Measurements from ENCODE around the gene CEP128.

The CEP128 gene

DNA sequence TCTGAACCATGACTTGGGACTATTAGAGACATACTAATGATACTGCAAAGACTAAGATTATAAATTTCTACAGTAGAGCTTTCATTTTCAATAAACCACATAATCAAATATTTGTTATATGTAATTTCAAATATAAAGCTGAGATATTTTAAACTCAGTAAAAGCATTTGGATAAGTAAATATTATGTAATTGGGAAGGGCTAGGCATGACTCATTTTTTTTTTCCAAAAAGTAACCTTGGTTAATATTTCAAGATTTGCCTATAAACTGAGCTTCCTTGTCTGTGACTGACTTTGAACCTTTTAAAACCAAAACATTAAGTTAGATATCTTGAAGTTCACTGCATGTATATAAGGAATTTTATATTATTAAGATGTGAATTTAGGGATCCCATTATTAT is 332.5 kb downstream of the CEP128 start:
- DNase-seq (ENCODE audit: low read depth): no peak

DNA sequence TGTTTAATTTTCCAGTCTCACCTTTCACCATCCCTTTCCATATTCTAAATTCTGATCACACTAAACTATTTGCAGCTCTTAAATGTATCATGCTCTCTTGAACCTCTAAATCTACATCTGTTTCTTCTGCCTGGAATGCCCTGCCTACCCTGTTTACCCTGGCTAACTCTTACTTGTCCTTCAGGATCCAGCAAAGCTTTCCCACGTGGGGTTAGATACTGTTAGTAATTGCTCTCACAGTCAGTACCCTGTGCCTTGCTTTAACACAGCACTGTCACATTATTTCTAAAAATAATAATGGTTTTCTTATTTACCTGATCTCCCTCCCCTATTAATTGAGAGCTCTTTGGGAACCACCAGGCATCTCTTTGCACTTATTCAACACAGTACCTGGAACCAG is 333.0 kb downstream of the CEP128 start:
- no peak for DNase-seq (ENCODE audit: low read depth)

DNA sequence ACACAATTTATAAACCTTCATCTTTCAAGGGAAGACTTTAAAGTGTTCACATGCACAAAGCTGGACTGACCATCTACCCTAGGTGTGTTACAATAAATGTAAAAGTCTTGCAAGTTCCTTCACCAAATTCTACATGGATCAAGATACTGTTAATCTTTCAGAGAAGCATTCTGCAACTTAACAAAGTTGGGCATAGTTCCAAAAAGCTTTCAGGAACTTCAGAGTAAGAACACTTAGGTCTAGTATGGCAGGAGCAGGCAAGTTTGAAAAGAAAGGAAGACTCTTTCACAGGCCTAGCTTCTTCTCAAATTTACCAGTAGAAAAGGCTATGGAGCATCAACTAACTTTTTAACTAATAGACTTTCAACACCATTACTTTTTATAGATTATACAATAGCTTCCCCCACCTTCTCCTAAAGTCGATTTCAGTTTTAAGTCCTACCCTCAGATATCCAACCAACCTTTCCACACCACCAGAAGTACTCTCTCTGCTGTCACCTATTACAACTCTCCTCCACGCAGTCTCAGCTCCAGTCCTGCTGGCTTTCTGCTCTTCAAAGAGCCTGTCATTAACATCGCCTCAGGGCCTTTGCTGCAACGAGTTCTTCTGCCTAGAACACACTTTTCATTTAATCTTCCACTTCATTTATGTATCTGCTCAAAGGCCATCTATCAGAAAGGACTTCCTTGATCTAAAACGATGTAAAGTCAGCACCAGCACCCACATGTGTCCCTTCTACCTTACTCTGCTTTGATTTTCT is 333.9 kb downstream of the CEP128 start:
- no peak for DNase-seq (ENCODE audit: low read depth)

DNA sequence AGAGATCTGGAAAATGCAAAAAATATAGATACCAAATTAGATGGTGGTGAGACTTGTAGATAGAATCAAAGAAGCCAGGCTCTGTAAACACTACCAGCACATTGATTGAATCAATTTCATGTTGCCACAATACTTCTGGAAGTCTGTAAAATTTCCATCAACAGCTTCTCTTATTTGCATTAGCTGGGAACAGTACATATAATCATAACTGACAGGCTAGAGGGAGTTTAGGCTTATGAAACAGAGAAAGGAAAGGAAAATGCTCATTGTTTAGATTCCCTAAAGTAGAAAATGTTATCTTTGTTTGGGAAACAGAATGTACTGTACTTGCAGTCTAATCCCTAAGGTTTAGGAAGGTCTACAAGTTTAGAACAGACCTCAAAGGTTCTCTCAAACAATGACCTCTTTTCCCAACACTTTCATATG is 335.2 kb downstream of the CEP128 start:
- no peak for DNase-seq (ENCODE audit: low read depth)

DNA sequence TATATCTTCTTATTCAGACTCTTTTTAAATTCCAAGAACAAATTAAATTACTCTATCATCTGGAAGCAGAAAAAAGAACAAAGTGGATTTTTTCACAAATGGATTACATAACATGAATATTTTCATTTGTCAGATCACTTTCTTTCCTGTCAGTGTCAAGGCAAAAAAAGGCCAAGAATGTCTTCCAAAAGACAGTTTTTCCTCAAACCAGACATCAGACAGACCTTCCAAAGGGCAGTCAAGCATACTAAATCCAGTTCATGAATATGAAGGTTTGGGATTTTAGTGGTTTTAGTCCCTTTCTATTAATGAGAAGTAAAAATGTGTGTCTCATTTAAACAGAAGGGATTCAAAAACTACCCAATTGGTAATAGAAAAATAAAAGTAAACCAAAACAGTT is 336.0 kb downstream of the CEP128 start:
- no peak for DNase-seq (ENCODE audit: low read depth)

DNA sequence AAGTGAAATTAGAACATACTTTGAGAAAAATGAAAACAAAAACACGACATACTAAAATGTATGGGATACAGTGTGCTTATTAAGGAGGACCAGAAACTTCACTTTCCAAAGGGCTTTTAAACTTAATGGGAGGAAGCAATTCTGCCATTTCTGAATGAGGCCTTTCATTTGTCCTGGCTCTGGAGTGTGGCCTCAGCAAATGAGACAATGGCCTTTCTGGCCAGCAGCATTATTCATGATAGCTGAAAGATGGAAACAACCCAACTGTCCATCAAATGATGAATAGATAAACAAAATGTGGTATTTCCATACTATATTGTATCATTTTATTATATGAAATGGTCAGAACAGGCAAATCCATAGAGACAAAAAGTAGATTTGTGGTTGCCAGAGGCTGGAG is 338.6 kb downstream of the CEP128 start:
- no peak for DNase-seq (ENCODE audit: low read depth)

DNA sequence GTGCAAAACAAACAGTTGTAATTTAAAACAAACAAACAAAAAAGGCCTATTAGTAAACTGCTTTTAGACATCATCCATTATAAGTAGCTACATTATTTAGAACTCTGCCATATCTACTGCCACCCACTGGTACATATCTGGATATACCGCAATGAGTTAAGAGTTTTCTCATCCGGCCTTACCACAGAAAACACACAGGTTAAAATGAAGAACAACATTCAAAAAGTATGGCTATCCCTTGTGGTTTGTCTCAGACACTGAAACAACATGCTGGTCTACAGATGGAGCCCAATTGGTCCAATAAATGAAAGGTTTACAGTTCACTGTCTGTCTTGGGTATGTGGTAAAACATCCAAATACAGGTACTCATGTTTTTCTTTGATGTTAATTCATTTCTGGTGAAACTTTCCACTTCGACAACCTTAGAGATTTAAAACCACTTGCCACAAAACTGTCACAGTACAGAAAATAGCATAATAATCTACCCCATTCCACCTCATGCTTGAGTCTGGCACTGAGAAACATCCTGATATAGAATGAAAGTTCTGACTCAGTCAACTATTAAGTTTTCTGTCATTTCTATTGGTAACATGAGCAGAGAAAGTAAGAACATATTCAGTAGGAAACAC is 354.3 kb downstream of the CEP128 start:
- peak; percentile 16 for DNase-seq (ENCODE audit: low read depth)

DNA sequence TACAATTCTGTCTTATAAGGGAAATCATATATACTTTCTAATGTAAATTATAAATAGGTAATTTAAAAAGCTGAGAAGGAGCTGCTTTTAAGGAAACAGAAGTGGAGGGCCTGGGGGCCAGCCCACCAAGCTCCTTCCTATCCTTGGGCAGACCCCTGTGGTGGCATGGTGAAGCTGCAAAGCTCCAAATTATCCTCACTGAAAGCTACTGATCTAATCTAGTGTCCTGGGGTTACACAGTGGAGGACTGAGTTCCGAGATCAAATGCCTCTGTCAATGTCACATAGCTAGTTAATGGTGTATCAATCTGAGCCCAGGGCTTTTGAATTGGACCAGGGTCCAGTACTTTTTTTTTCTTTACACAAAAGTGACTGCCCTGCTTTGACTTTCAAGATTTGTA is 355.4 kb downstream of the CEP128 start:
- DNase-seq (ENCODE audit: low read depth): no peak

DNA sequence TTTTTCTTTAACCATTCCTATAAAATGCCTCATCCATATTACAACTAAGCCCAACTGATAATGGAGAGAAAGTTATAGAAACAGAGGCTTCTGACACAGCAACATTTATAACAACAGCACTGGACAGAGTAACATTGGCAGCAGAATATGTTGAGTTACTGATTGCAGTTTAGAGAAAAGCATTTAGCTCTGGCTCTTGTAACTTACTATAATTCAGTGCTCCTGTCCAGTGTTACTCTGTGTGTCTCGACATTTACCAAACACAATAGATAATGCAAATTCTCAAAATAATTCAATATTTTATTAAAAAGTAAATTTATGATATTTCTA is 356.1 kb downstream of the CEP128 start:
- DNase-seq (ENCODE audit: low read depth): no peak

DNA sequence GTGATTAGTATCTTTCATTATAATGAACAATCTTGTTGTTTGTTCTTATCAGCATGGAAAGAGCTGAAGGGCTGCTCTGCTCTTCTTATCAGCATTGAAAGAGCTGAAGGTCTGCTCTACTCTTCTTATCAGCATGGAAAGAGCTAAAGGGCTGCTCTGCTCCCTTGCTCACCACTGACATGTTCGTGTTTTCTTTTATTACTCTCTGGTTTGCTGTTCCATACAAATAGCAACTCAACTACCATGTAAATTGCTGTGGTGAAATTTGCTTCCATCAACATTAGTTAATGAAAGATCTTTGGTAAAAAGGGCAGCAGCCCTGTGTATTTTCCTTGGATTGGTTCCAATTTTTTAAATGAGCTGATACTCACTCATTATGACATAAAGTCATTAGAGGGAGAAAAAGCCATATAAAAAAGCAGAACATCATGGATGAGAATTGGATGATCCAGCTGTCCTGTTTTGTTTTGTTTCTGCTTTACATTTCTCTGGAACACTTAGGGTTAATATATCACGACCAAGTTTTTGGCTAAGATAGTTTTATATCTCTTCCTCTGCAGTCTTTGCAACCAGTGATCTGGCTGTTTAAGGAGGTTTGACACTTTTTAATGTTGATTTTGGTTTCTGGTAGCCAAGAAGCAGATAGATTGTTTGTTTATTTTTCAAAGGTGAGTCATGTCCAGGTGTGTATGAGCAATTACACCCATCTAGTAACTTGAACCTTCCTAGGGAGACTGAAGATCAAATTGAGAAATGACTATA is 356.6 kb downstream of the CEP128 start:
- DNase-seq (ENCODE audit: low read depth): no peak

DNA sequence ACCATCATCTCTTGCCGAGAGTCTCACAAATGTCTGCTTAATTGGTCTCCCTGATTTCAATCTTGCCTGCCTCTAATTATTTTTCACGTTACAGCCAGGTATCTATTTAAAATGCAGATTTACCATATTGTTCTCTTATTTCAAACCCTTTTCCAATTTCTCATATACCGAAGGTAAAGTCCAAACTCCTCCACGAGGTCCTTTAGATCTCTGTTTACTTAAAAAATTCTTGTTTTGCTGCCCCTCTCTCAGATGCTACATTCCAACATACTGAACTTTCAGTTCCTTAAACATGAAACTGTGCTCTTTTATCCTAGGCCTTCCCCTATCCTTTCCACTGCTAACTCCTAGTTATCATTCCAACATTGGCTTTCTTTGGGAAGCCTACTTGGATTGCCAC is 363.9 kb downstream of the CEP128 start:
- DNase-seq (ENCODE audit: low read depth): no peak

DNA sequence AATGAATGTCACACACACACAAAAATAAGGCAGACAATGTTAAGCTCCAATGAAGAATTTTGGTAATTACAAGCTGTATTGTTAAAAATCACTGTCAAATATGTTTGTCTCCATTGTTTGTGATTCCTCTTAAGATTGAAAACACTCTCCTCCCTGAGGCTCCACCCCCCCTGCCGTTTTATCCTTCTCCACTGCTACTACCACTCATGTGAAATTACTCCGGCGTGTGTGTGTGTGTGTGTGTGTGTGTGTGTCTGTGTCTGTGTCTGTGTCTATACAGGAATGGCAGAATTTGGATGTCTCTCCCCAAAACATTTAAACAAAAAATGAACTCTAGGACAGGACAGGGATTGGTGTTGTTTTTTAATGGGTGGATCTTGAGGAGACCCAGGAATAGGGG is 365.1 kb downstream of the CEP128 start:
- no peak for DNase-seq (ENCODE audit: low read depth)

DNA sequence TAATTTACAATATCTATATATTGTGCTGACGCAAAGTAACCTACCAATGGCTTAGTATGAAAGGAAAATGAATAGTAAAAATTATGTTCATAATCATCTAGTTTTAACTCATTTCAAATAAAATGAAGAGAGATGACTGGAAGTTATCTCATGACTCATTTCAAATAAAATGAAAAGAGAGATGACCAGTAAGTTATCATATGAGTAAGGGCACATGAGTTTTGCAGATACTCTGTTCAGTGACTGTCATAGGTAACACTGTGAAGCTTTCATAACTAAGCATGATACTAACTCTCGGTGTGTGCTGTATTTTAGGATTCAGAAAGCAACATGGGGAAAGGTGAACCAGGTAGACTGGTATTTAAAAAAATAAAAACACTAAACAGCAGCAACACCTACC is 365.8 kb downstream of the CEP128 start:
- no peak for DNase-seq (ENCODE audit: low read depth)

DNA sequence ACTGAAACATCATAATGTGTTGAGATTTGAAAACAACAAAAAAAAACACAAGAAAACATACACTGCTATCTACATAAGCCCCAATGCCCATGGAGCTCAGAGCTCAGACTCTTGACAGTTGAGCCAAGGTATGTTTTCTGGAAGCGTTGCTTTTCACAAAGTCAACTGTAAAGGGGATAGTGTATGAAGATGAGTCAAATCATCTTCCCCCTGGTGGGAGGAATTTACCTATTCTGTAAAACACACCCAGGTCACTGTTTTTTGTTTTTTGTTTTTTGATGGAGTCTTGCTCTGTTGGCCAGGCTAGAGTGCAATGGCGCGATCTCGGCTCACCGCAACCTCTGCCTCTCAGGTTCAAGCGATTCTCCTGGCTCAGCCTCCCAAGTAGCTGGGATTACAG is 368.9 kb downstream of the CEP128 start:
- no peak for DNase-seq (ENCODE audit: low read depth)

DNA sequence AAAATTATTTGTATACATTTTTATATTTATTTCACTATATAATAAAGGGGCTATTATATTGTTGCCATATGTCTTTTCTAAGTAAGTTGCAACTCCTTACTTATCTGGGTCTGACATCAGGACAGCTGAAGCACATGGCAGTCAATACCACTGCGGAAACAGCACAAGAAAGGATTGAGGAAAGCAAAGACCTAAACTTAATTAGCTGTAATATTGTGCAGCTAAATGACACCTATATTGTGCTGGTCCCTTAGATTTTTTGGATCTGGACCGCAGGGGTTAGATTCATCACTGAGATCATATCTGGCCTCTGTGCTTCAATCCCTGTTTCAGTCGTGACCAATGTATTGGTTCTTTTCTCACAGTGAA is 370.6 kb downstream of the CEP128 start:
- no peak for DNase-seq (ENCODE audit: low read depth)

DNA sequence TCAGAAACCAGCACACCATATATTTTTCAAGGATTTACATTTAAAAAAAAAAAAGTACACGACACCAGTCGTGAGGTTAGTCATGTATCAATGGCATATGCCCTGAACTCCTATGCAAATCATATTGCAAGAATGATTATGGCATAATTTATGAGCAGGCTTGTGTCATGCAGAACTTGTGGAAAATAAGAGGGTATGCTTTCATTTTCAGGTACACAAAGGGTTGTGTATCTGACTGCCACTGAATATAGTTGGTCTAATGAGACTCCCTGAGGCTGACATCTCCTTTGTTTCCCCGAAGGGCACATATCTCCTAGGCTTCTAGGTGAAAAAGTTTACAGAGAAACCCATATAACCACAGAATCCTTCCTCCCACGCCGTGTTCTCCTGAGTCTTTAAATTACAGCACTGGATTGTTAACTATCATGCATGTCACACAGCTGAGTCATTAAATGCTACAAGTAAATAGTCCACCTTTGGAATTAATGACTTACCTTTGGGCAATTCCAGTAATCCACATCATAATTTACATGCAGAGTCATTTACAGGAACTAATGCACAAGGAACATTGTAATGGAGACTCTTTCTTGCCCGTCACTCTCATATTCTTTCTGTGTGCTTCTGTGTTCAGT is 373.5 kb downstream of the CEP128 start:
- DNase-seq (ENCODE audit: low read depth): no peak

DNA sequence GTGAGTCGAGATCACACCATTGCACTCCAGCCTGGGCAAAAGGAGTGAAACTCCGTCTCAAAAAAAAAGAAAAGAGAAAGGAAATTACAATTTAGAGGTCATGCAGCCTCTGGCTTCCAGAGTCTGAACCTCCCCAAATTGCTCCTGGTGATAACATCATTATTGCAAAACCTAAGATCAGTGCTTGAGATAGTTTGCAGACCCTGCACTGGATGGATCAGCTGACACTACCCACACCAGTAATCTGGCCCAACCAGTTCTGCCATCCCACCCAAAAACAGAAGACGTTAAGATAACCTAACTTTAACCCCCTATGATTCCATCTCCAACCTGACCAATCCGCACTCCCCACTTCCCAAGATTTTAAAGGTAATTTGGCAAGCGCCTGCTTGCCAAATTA is 376.5 kb downstream of the CEP128 start:
- no peak for DNase-seq (ENCODE audit: low read depth)

DNA sequence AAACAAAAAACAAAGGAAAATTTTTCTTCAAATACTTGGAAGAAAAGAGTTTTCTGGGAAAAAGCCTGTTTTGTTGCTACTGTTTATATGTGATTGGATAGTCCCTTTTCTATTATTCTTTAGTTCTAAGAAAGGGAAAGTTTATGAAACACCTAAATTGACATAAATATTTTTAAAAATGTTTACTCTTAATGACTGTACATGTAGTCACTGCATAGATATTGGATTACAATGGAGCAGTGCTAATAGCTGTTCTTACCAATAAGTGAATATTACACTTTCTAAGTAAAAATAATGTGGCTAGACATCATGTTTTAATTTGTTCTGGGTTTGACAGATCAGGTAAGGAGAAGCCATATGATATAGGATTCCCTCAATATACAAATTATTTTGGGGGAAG is 377.5 kb downstream of the CEP128 start:
- DNase-seq (ENCODE audit: low read depth): no peak

DNA sequence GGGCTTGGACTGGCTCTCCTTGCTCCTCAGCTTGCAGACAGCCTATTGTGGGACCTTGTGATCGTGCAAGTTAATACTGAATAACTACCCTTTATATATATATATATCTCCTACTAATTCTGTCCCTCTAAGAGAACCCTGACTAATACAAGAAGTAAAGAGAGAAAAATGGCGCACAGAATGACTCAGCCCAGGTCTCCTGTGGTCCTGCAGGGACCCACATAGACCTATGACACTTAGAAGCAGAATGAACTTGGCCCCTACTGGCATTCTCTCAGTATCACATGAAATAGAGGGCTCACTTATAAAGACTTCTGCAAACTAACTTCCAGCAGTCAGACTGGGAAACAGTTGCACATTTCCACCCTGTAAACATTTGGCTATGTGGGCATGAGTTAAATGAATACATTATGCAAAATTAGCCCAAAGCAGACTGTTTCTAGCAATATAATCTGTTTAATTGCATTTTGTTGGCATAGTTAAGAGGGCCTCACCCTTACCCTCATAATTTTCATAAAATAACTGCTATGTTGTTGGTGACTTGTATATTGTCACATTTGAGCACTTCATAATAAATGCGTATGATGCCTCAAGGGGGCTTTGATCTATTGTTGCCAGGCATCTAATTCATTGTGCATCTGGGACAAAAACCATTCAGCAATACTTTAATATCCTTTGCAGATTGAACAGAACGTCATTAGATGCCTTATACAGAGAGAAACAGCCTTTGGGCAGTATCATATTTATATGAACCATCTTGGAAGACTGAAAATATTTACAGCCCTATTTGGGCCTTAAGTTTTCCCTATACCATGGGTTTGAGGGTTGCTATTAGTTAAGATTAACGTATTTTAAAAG is 380.5 kb downstream of the CEP128 start:
- DNase-seq (ENCODE audit: low read depth): no peak

DNA sequence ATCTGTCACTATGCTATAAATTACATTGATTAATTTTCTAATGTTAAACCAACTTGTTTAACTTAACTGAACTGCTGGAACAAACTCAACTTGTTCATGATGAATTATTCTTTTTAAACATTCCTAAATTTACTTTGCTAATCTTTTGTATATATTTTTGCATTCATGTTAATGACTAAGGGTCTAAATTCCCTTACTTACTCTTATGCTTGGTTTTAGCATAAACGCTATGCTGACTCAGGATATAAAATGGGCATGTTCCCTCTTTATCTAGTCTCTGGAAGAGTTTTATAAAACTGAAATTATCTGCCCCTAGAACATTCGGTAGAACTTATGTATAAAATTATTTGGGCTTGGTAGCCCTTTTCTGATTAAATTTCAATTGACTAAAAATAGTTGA is 387.4 kb downstream of the CEP128 start:
- DNase-seq (ENCODE audit: low read depth): no peak

DNA sequence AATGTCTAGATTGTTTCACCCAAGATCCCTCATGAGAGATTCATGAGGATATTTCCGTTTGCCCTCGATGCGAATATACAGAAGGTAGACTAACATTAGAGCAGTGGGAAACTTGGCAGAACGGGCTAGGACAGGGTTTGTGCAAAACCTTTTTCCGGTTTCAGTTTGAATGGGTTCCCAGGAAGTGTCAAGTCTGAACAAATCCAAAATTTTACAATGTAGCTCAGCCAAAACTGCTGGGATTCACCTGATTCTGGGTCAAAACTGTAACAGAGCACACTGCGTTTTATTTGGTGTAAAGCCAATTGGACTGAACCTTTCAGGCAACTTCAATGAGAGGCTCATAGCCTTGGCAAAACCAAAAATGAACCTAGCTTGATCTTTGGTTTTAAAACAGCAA is 392.4 kb downstream of the CEP128 start:
- DNase-seq (ENCODE audit: low read depth): no peak

All from GM04504 (cell line).